GM21528 (cell line): ENCODE results near the gene TMEM61.
"Not testable (repeated sequence)": the region's sequence is repeated elsewhere in the genome, so short reads cannot be mapped to it uniquely, and the experiment has no call there.

Experiments used
- ATAC-seq: cut with Tn5 transposase; IDR thresholded peaks from one replicate; pipeline ENCODE4 v1.9.1; 2021; ENCODE audit warnings: mild to moderate bottlenecking, moderate library complexity; ENCODE audit not compliant: unreplicated experiment, low FRiP score

Gene TMEM61

GRCh38 chr1:54980528-54981241 is at the start of gene TMEM61:
Gene TMEM61, plus strand, starts transcription at chr1:54980628. Its CDS starts 438 bp downstream, at chr1:54981066.
- no peak for ATAC-seq

- no peak for ATAC-seq
Measured at GRCh38 chr1:54931275-54931840, 49.1 kb upstream of the TMEM61 start.

- not testable (repeated sequence) for ATAC-seq
Measured at GRCh38 chr1:54934081-54934480, 46.3 kb upstream of the TMEM61 start.

GRCh38 chr1:54934869-54935268 is 45.6 kb upstream of the TMEM61 start:
- no peak for ATAC-seq

- no peak for ATAC-seq
Measured at GRCh38 chr1:54936791-54937190, 43.6 kb upstream of the TMEM61 start.

- ATAC-seq, result no peak
Measured at GRCh38 chr1:54937469-54937868, 43.0 kb upstream of the TMEM61 start.

- ATAC-seq, result not testable (repeated sequence)
Measured at GRCh38 chr1:54938955-54939354, 41.5 kb upstream of the TMEM61 start.

- no peak for ATAC-seq
Measured at GRCh38 chr1:54940042-54940441, 40.4 kb upstream of the TMEM61 start.

- no peak for ATAC-seq
Measured at GRCh38 chr1:54942976-54943375, 37.5 kb upstream of the TMEM61 start.

- no peak for ATAC-seq
Measured at GRCh38 chr1:54944610-54945392, 35.6 kb upstream of the TMEM61 start.

- ATAC-seq, result no peak
Measured at GRCh38 chr1:54945393-54945936, 35.0 kb upstream of the TMEM61 start.

- ATAC-seq, result no peak
Measured at GRCh38 chr1:54947540-54947939, 32.9 kb upstream of the TMEM61 start.

GRCh38 chr1:54949053-54949452 is 31.4 kb upstream of the TMEM61 start:
- no peak for ATAC-seq

GRCh38 chr1:54950006-54950368 is 30.4 kb upstream of the TMEM61 start:
- no peak for ATAC-seq

GRCh38 chr1:54950369-54951163 is 29.9 kb upstream of the TMEM61 start:
- no peak for ATAC-seq

- no peak for ATAC-seq
Measured at GRCh38 chr1:54951810-54952226, 28.6 kb upstream of the TMEM61 start.

GRCh38 chr1:54952950-54953718 is 27.3 kb upstream of the TMEM61 start:
- no peak for ATAC-seq

GRCh38 chr1:54953846-54954245 is 26.6 kb upstream of the TMEM61 start:
- no peak for ATAC-seq

- ATAC-seq, result no peak
Measured at GRCh38 chr1:54955359-54955758, 25.1 kb upstream of the TMEM61 start.

GRCh38 chr1:54956726-54957125 is 23.7 kb upstream of the TMEM61 start:
- no peak for ATAC-seq
